Renal cortex interstitium (tissue), 15 donors: ENCODE measurements around the gene TNFSF10. TPM values are rescaled to one million over a fixed set of nuclear protein-coding genes. Genes with fewer than 3 reads are reported as not detected.
"Not testable (repeated sequence)": the region's sequence is repeated elsewhere in the genome, so short reads cannot be mapped to it uniquely, and the experiment has no call there.

ENCODE experiments used
- DNase-seq, 11 donors: peaks; one replicate each; pipeline ENCODE4 v3.0.0-alpha.2; 2013; ENCODE audit warnings: low read depth in 9 of 11, low spot score in 4 of 11; ENCODE audit errors: extremely low read depth in 1 of 11
- long read RNA-seq, 16 experiments: transcript quantifications; one replicate each; lab custom pipeline, GENCODE V29; 2026
- polyA plus RNA-seq, 3 donors: library from polyadenylated mRNA; unstranded; fragments of 120-200 nt; gene quantifications; one replicate each; pipeline ENCODE4 v1.2.1, GENCODE V29; 2013; ENCODE audit not compliant: insufficient read length in 3 of 3

Gene TNFSF10
- polyA plus RNA-seq = 10 to 100 TPM; 25.9 to 70.5 (median 48.7) TPM
- long read RNA-seq, donor 1, transcript TNFSF10-201 (5 exons, 1,953 nt) = major isoform, 13 of 13 reads
- long read RNA-seq, donor 1, partial matches to known transcripts = 0 of 13 reads
- long read RNA-seq, donor 1, other reads (novel, unspliced or antisense) = 0 of 13 reads
- long read RNA-seq, donor 2, partial matches to known transcripts = 0 of 3 reads
- long read RNA-seq, donor 2, other reads (novel, unspliced or antisense) = 0 of 3 reads
- long read RNA-seq, donor 3, transcript TNFSF10-201 (5 exons, 1,953 nt) = major isoform, 19 of 19 reads
- long read RNA-seq, donor 3, partial matches to known transcripts = 0 of 19 reads
- long read RNA-seq, donor 3, other reads (novel, unspliced or antisense) = 0 of 19 reads
- long read RNA-seq, donor 4, transcript TNFSF10-201 (5 exons, 1,953 nt) = major isoform, 11 of 13 reads
- long read RNA-seq, donor 4, partial matches to known transcripts = 0 of 13 reads
- long read RNA-seq, donor 4, other reads (novel, unspliced or antisense) = 0 of 13 reads
- long read RNA-seq, donor 5 = 0 reads
- long read RNA-seq, donor 6, transcript TNFSF10-201 (5 exons, 1,953 nt) = major isoform, 7 of 9 reads
- long read RNA-seq, donor 6, partial matches to known transcripts = 0 of 9 reads
- long read RNA-seq, donor 6, other reads (novel, unspliced or antisense) = 0 of 9 reads
- long read RNA-seq, donor 7, transcript TNFSF10-201 (5 exons, 1,953 nt) = major isoform, 8 of 9 reads
- long read RNA-seq, donor 7, partial matches to known transcripts = 0 of 9 reads
- long read RNA-seq, donor 7, other reads (novel, unspliced or antisense) = 0 of 9 reads
- long read RNA-seq, donor 8, transcript TNFSF10-201 (5 exons, 1,953 nt) = major isoform, 22 of 25 reads
- long read RNA-seq, donor 8, partial matches to known transcripts = 0 of 25 reads
- long read RNA-seq, donor 8, other reads (novel, unspliced or antisense) = 0 of 25 reads
- long read RNA-seq, donor 9, transcript TNFSF10-201 (5 exons, 1,953 nt) = major isoform, 9 of 9 reads
- long read RNA-seq, donor 9, partial matches to known transcripts = 0 of 9 reads
- long read RNA-seq, donor 9, other reads (novel, unspliced or antisense) = 0 of 9 reads
- long read RNA-seq, donor 10, transcript TNFSF10-201 (5 exons, 1,953 nt) = major isoform, 8 of 10 reads
- long read RNA-seq, donor 10, partial matches to known transcripts = 0 of 10 reads
- long read RNA-seq, donor 10, other reads (novel, unspliced or antisense) = 0 of 10 reads
- long read RNA-seq, donor 11, transcript TNFSF10-201 (5 exons, 1,953 nt) = major isoform, 10 of 10 reads
- long read RNA-seq, donor 11, partial matches to known transcripts = 0 of 10 reads
- long read RNA-seq, donor 11, other reads (novel, unspliced or antisense) = 0 of 10 reads
- long read RNA-seq, donor 12, partial matches to known transcripts = 11 of 15 reads
- long read RNA-seq, donor 12, other reads (novel, unspliced or antisense) = 0 of 15 reads
- long read RNA-seq, donor 13, transcript TNFSF10-201 (5 exons, 1,953 nt) = major isoform, 18 of 18 reads
- long read RNA-seq, donor 13, partial matches to known transcripts = 0 of 18 reads
- long read RNA-seq, donor 13, other reads (novel, unspliced or antisense) = 0 of 18 reads
- long read RNA-seq, donor 14, partial matches to known transcripts = 0 of 2 reads
- long read RNA-seq, donor 14, other reads (novel, unspliced or antisense) = 0 of 2 reads
- long read RNA-seq, donor 15, transcript TNFSF10-201 (5 exons, 1,953 nt) = major isoform, 6 of 6 reads
- long read RNA-seq, donor 15, partial matches to known transcripts = 0 of 6 reads
- long read RNA-seq, donor 15, other reads (novel, unspliced or antisense) = 0 of 6 reads
- long read RNA-seq, donor 16, transcript TNFSF10-201 (5 exons, 1,953 nt) = major isoform, 13 of 13 reads
- long read RNA-seq, donor 16, partial matches to known transcripts = 0 of 13 reads
- long read RNA-seq, donor 16, other reads (novel, unspliced or antisense) = 0 of 13 reads

GRCh38 chr3:172522871-172523818, at the start of gene TNFSF10:
TNFSF10 (minus strand) TSS chr3:172523430; CDS start chr3:172523384, 46 bp downstream.
- DNase-seq = peak in 3 of 11 donors; percentile 2 to 25 (median 7)

DNA sequence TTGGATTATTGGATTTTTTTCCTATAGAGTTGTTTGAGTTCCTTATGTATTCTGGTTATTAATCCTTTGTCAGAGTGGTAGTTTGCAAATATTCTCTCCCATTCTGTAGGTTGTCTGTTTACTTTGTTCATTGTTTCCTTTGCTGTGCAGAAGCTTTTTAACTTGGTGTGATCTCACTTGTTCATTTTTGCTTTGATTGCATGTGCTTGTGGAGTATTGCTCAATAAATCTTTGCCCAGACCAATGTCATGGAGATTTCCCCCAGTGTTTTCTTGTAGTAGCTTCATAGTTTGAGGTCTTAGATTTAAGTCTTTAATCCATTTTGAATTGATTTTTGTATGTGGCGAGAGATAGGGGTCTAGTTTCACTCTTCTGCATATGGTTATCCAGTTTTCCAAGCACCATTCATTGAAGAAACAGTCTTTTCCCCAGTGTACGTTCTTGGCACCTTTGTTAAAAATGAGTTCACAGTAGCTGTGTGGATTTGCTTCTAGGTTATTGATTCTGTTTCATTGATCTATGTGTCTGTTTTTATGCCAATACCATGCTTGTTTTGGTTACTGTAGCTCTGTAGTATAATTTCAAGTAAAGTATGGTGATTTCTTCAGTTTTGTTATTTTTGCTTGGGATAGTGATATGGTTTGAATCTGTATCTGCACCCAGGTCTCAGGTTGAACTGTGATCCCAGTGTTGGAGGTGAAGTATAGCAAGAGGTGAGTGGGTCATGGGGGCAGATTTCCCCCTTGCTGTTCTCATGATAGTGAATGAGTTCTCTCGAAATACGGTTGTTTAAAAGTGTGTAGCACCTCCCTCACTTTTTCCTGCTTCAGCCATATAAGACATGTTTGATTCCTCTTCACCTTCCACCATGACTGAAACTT, 46.1 kb upstream of the TNFSF10 start:
- DNase-seq = no peak

DNA sequence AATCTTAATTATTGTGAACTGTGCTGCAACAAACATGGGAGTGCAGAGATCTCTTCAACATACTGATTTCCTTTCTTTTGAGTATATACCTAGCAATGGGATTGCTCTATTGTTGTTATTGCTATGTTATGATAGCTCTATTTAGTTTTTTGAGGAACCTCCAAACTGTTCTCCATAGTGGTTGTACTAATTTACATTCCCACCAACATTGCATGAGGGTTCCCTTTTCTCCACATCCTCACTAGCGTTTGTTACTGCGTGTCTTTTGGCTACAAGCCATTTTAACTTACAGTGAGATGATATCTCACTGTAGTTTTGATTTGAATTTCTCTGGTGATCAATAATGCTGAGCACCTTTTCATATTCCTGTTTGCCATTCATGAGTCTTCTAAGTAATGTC, 45.5 kb upstream of the TNFSF10 start:
- DNase-seq = no peak

DNA sequence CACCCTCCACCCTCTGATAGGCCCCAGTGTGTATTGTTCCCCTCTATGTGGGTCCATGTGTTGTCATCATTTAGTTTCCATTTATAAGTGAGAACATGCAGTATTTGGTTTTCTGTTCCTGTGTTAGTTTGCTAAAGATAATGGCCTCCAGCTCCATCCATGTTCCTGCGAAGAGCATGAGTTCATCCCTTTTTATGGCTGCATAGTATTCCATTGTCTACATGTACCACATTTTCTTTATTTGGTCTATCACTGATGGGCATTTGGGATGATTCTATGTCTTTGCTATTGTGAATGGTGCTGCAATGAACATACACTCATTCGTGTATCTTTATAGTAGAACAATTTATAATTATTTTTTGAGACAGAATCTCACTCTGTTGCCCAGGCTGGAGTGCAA, 43.6 kb upstream of the TNFSF10 start:
- DNase-seq = not testable (repeated sequence)

GRCh38 chr3:172564499-172564898, 41.3 kb upstream of the TNFSF10 start:
- peak in 3 of 11 donors; percentile 13 to 30 (median 28) for DNase-seq

DNA sequence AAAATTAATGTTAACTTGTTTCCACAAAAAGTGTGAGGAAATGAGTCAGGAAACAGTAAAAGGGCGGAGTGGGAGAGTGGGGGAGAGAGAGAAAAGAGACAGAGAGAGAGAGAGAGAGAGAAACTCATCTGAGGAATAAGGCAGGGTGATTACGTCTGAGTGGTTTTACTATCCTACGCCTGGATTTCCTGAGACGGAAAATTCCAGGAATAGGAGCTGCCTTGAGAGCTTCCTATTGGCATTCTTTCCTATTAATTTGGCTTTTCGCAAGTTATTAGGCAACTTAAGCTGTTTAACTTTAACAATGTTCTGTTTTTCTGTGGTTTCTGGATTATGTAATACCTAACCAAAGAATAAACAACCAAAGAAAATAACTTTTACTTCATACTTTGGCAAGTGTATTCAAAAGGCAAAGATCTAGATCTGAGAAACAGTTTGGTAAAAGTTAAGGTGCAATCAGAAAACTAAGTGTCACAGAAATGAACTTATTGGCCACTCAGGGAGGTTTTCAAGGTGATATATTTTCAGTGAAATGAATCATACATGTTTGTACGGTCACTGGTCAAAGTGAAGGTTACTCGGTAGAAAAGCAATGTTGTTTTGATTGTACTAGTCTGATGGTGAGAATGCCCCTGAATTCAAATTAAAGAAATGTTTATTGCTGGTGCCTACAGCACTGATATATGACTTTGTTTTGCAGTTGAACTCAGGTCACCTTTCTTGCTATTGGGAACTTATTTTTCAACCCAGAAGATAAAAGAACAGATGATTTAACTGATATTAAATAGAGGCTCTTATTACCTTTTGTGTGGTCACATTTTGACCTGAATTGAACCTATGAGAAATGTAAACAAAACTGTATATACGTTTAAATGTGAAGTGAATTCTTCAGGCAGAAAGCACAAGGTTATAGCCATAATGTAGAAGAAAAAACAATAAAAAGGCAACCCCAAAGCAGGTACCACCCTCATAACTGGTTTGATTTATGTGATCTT, 39.9 kb upstream of the TNFSF10 start:
- DNase-seq = peak in 6 of 11 donors; percentile 28 to 51 (median 39)

GRCh38 chr3:172561897-172562640, 38.8 kb upstream of the TNFSF10 start:
- no peak for DNase-seq

GRCh38 chr3:172560586-172560985, 37.4 kb upstream of the TNFSF10 start:
- no peak for DNase-seq

DNA sequence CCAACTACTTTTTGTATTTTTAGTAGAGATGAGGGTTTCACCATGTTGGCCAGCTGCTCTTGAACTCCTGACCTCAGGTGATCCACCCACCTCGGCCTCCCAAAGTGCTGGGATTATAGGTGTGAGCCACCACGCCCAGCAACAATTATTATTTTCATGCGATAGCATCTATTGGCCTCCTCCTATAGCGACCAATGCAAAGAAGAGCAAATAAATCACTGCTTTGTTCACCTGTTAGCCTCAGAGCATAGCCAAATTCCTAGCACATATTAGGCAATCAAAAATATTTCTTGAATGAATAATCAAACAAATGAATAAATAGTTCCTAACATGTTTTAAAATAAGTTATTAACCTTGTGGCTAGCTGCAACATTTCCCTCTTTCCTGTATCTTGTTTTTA, 36.8 kb upstream of the TNFSF10 start:
- DNase-seq = no peak

- no peak for DNase-seq
Measured at GRCh38 chr3:172559020-172559419, 35.8 kb upstream of the TNFSF10 start.

- DNase-seq = no peak
Measured at GRCh38 chr3:172557515-172558220, 34.4 kb upstream of the TNFSF10 start.

DNA sequence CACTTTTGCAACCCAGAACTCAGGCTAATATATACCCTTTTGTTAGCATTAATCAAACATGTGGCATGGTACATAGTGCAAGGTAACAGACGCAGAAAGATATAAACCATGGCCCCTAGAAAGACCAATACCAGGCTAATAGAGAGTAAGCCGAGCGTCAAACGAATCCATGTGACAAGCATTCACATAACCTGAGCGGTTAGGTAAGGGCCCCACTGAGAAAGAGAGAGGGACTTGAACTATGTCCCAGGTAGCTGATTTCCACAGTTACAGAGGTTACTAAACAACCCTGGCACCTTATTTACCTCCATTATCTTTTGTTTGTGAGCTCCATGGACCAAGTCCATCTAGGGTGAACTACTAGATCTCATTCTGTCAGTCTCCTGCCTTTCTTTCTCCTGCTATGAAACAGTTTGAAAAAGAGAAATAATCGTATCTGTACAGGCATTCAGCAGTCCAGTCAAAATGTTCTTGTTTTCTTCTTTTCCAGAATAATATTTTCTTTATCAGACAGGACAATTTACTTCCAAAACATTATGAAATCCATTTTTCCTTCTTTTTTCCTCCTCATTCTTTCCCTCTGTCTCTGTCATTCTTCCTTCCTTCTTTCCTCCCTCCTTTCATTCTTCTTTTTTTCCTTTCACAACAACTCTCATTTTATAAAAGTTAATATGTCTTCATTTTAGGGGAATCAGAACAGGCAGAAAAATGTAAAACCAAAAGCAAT, 30.5 kb upstream of the TNFSF10 start:
- DNase-seq = peak in 1 of 11 donors; percentile 24

DNA sequence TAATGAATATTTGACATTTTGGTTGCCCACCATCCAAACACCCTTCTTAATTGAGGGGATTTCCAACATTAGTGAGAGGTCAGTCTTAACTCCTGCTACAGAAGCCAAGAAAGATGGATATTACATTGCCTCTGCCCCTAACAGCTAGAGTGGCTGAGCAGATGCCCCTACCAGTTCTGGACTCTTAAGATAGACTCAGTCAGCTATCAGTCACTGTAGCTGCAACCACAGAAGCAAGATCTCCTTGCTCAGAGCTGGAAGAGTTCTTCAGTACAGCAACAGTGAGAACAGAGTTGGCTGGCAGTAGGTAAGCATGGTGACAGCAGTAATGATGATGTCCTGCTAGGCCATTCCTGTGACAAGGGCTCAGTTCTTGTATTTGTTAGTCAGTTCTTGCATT, 29.4 kb upstream of the TNFSF10 start:
- no peak for DNase-seq
